Measurements from ENCODE around the gene PTPN4. TPM values are rescaled to one million over a fixed set of nuclear protein-coding genes. Genes with fewer than 3 reads are reported as not detected.

Gene PTPN4
- total RNA-seq, 2 donors from 2014 or later, result 52.6 to 69.8 TPM

GRCh38 chr2:119748135-119748534 lies 11.6 kb upstream of the PTPN4 start:
- Histone ChIP-seq H3K9ac (ENCODE audit: extremely low read depth, low read length, poor library complexity, severe bottlenecking) (no peak overlapping the region), H3K4me1 (ENCODE audit: control insufficient read depth, insufficient read depth, low read length) (no peaks in the 10 kb centered on the region), H3K27ac (ENCODE audit: low read depth, low read length) (no peak overlapping the region), H3K27me3 (ENCODE audit: control insufficient read depth, insufficient read depth, low read length, poor library complexity, severe bottlenecking) (no peaks in the 10 kb centered on the region), H3K9me3 (ENCODE audit: control insufficient read depth, low read length) (no peaks in the 10 kb centered on the region), H3K4me3 (ENCODE audit: low read length) (no peak overlapping the region), H3K36me3 (ENCODE audit: control insufficient read depth, insufficient read depth, low read length) (no peaks in the 10 kb centered on the region)
- no peak for DNase-seq
- Mint-ChIP-seq H3K4me3 (no peak overlapping the region), H3K9me3 (no peaks in the 10 kb centered on the region), H3K27ac (no peak overlapping the region), H3K4me1 (no peaks in the 10 kb centered on the region), H3K36me3 (ENCODE audit: low read depth) (no peaks in the 10 kb centered on the region), H3K27me3 (ENCODE audit: insufficient read depth) (peaks cover 9% of the 10 kb centered on the region)
- TF ChIP-seq, protein P1, sequence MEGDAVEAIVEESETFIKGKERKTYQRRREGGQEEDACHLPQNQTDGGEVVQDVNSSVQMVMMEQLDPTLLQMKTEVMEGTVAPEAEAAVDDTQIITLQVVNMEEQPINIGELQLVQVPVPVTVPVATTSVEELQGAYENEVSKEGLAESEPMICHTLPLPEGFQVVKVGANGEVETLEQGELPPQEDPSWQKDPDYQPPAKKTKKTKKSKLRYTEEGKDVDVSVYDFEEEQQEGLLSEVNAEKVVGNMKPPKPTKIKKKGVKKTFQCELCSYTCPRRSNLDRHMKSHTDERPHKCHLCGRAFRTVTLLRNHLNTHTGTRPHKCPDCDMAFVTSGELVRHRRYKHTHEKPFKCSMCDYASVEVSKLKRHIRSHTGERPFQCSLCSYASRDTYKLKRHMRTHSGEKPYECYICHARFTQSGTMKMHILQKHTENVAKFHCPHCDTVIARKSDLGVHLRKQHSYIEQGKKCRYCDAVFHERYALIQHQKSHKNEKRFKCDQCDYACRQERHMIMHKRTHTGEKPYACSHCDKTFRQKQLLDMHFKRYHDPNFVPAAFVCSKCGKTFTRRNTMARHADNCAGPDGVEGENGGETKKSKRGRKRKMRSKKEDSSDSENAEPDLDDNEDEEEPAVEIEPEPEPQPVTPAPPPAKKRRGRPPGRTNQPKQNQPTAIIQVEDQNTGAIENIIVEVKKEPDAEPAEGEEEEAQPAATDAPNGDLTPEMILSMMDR (conservative IDR thresholded peaks at IDR 0.05), result no peak
- WGBS, 2 experiments (ENCODE audit: insufficient coverage in 1 of 2, insufficient read length in 1 of 2), result 91% methylated on average over 4 of the region's 4 CpGs; no CpG with 5 or more reads in 1 of the 2 experiments

- TF ChIP-seq, protein P1 (conservative IDR thresholded peaks at IDR 0.05), result no peak
- no peaks in the 10 kb centered on the region for H3K4me1 ChIP-seq (ENCODE audit: control insufficient read depth, insufficient read depth, low read length)
- H3K9ac ChIP-seq (ENCODE audit: extremely low read depth, low read length, poor library complexity, severe bottlenecking), result no peak overlapping the region
- DNase-seq, result no peak
- Mint-ChIP-seq H3K9me3 (no peaks in the 10 kb centered on the region), H3K4me1 (no peaks in the 10 kb centered on the region), H3K27ac (no peak overlapping the region), H3K36me3 (ENCODE audit: low read depth) (no peaks in the 10 kb centered on the region), H3K4me3 (no peak overlapping the region), H3K27me3 (ENCODE audit: insufficient read depth) (peaks cover 9% of the 10 kb centered on the region)
- no peak overlapping the region for H3K4me3 ChIP-seq (ENCODE audit: low read length)
- H3K9me3 ChIP-seq (ENCODE audit: control insufficient read depth, low read length), result no peaks in the 10 kb centered on the region
- 100% methylated on average over 1 of the region's 1 CpG; no CpG with 5 or more reads in 1 of the 2 experiments for WGBS, 2 experiments (ENCODE audit: insufficient coverage in 1 of 2, insufficient read length in 1 of 2)
- no peaks in the 10 kb centered on the region for H3K36me3 ChIP-seq (ENCODE audit: control insufficient read depth, insufficient read depth, low read length)
- H3K27ac ChIP-seq (ENCODE audit: low read depth, low read length), result no peak overlapping the region
- no peaks in the 10 kb centered on the region for H3K27me3 ChIP-seq (ENCODE audit: control insufficient read depth, insufficient read depth, low read length, poor library complexity, severe bottlenecking)
Measured at GRCh38 chr2:119749477-119750012, 10.2 kb upstream of the PTPN4 start.

DNA sequence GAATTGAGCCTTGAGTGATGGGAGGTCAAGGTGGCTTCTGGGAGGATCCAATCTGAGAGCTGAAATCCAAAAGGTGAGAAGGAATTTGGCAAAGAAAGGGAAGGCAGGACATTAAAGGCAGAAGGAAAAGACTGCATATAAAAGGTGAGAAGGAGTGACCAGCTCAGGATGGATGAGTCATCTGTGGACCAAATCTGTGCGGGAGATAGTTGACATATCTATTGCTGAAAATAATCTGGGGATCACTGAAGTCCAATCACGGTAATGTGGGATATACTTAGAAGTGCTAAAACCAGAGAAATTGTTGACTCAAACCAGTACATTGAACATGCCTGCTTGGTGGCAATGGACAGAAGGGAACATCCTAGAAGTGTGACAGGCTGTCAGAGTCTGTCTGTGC lies 8.0 kb upstream of the PTPN4 start:
- no peak overlapping the region for H3K4me3 ChIP-seq (ENCODE audit: low read length)
- H3K9me3 Mint-ChIP-seq, result no peaks in the 10 kb centered on the region
- 90 to 96% methylated on average over 2 of the region's 2 CpGs for WGBS, 2 experiments (ENCODE audit: insufficient coverage in 1 of 2, insufficient read length in 1 of 2)
- TF ChIP-seq, protein P1 (conservative IDR thresholded peaks at IDR 0.05), result no peak
- H3K9ac ChIP-seq (ENCODE audit: extremely low read depth, low read length, poor library complexity, severe bottlenecking), result no peak overlapping the region
- no peaks in the 10 kb centered on the region for H3K9me3 ChIP-seq (ENCODE audit: control insufficient read depth, low read length)
- no peaks in the 10 kb centered on the region for H3K36me3 Mint-ChIP-seq (ENCODE audit: low read depth)
- no peak overlapping the region for H3K27ac Mint-ChIP-seq
- H3K4me3 Mint-ChIP-seq, result no peak overlapping the region
- H3K27me3 Mint-ChIP-seq (ENCODE audit: insufficient read depth), result peaks cover 2% of the 10 kb centered on the region
- H3K27me3 ChIP-seq (ENCODE audit: control insufficient read depth, insufficient read depth, low read length, poor library complexity, severe bottlenecking), result no peaks in the 10 kb centered on the region
- H3K4me1 Mint-ChIP-seq, result no peaks in the 10 kb centered on the region
- no peaks in the 10 kb centered on the region for H3K4me1 ChIP-seq (ENCODE audit: control insufficient read depth, insufficient read depth, low read length)
- no peaks in the 10 kb centered on the region for H3K36me3 ChIP-seq (ENCODE audit: control insufficient read depth, insufficient read depth, low read length)
- no peak for DNase-seq
- H3K27ac ChIP-seq (ENCODE audit: low read depth, low read length), result no peak overlapping the region

Measured in endodermal cell (in vitro differentiated cells).